GM12872 (cell line): ENCODE measurements around the gene AFAP1L1.

Experiments
- CTCF ChIP-seq: IDR thresholded peaks from 3 replicates; pipeline ENCODE4 v1.5.1; 2011; ENCODE audit warnings: low read depth, mild to moderate bottlenecking, low read length, moderate library complexity; ENCODE audit not compliant: insufficient read depth

AFAP1L1 gene

GRCh38 chr5:149381986-149382338, 110.3 kb downstream of the AFAP1L1 start:
- TF ChIP-seq CTCF = peak; percentile 95

GRCh38 chr5:149382517-149383220, 111.0 kb downstream of the AFAP1L1 start:
- no peak for TF ChIP-seq CTCF

GRCh38 chr5:149383399-149383798, 111.7 kb downstream of the AFAP1L1 start:
- TF ChIP-seq CTCF = no peak

GRCh38 chr5:149386166-149386565, 114.5 kb downstream of the AFAP1L1 start:
- no peak for TF ChIP-seq CTCF

- TF ChIP-seq CTCF = no peak
Observed at GRCh38 chr5:149387081-149387631, 115.5 kb downstream of the AFAP1L1 start.

GRCh38 chr5:149387982-149388381, 116.3 kb downstream of the AFAP1L1 start:
- no peak for TF ChIP-seq CTCF

GRCh38 chr5:149388498-149389190, 117.0 kb downstream of the AFAP1L1 start:
- no peak for TF ChIP-seq CTCF
